ENCODE data around the gene TFPT. TPM values are rescaled to one million over a fixed set of nuclear protein-coding genes. Genes with fewer than 3 reads are reported as not detected.
"Not testable (repeated sequence)": the region's sequence is repeated elsewhere in the genome, so short reads cannot be mapped to it uniquely, and the experiment has no call there.

Gene TFPT
- total RNA-seq, 2 experiments from 2014 or later: 27.1 to 31.6 TPM

DNA sequence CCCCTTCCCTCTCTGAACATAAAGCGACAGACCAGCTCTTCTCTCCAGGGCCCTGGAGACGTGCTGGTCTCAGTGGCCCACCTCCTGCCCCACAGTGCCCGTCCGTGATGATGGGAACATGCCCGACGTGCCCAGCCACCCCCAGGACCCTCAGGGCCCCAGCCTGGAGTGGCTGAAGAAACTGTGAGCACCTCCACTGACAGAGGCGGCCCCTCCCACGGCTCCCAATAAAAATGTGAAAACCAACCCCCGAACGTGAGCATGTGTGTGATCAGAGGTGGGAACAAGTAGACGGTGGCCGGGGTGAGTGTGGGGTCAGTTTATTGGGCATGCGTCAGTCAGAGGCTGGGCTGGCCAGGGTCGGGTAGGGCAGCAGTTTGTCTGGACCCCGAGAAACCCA, 8.7 kb downstream of the TFPT start:
- intact Hi-C loops (cut with micrococcal nuclease): no loop called here
- no peaks in the 10 kb centered on the region for H3K9me3 Mint-ChIP-seq
- no peaks in the 10 kb centered on the region for H3K27me3 Mint-ChIP-seq
- POLR2A ChIA-PET: no interaction called here
- H3K36me3 Mint-ChIP-seq: peaks cover 38% of the 10 kb centered on the region
- CTCF ChIA-PET: no interaction called here
- H3K4me3 Mint-ChIP-seq: no peak overlapping the region
- DNase-seq: peak; percentile 3
- H3K4me1 Mint-ChIP-seq (ENCODE audit: low read depth): peaks cover 13% of the 10 kb centered on the region
- no peak overlapping the region for H3K27ac Mint-ChIP-seq

GRCh38 chr19:54105796-54106195, 9.7 kb downstream of the TFPT start:
- CTCF ChIA-PET: no interaction called here
- peaks cover 13% of the 10 kb centered on the region for H3K4me1 Mint-ChIP-seq (ENCODE audit: low read depth)
- peak; percentile 3 for DNase-seq
- H3K27ac Mint-ChIP-seq: no peak overlapping the region
- intact Hi-C loops (cut with micrococcal nuclease): no loop called here
- no peaks in the 10 kb centered on the region for H3K9me3 Mint-ChIP-seq
- peaks cover 36% of the 10 kb centered on the region for H3K36me3 Mint-ChIP-seq
- no peak overlapping the region for H3K4me3 Mint-ChIP-seq
- no peaks in the 10 kb centered on the region for H3K27me3 Mint-ChIP-seq
- POLR2A ChIA-PET: interaction anchor here (1.1 kb wide), 1 partner anchor 9 kb away, joined by 4 read pairs; no protein-coding TSS in a partner anchor

GRCh38 chr19:54104998-54105715, 10.3 kb downstream of the TFPT start:
- CTCF ChIA-PET: interaction anchor here (1.0 kb wide), 1 partner anchor 8 kb away, joined by 3 read pairs; no protein-coding TSS in a partner anchor
- Mint-ChIP-seq H3K4me1 (ENCODE audit: low read depth) (peaks cover 13% of the 10 kb centered on the region), H3K27me3 (no peaks in the 10 kb centered on the region), H3K4me3 (no peak overlapping the region), H3K27ac (no peak overlapping the region), H3K9me3 (no peaks in the 10 kb centered on the region), H3K36me3 (peaks cover 32% of the 10 kb centered on the region)
- intact Hi-C loops (cut with micrococcal nuclease): no loop called here
- DNase-seq: no peak
- POLR2A ChIA-PET: interaction anchor here (1.1 kb wide), 1 partner anchor 9 kb away, joined by 4 read pairs; no protein-coding TSS in a partner anchor

DNA sequence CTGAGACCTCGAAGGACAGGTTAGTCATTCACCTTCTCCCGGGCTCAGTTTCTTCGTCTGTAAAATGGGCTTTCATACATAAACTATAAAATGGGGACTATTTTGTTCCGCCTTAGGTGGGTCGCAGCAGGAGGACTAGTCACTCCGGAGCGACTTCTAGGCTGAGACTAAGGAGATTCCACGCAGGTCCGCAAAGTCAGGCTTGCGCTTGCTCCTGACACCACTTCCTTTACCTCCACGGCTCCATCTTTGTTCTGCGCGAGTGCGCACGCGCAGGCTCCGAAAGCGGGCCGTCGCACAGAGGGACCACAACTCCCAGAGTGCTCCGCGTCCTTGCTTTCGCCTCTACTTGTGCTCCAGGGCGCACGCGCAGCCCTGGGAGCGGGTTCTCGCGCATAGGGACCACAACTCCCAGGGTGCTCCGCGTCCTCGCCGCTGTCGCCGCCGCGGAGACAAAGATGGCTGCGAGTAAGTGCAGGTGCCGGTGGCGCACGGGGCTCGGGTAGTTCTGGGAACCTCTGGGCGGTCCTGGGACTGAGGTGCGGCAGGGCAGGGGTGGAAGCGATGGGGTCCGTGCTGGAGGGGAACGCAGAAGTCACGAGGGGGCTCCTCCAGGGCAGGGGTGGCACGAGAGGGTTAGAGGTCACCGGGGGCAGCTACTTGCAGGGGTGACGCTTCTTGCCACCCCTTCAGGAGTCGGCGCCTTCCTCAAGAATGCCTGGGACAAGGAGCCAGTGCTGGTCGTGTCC, 12.9 kb downstream of the TFPT start, which contains the start of gene NDUFA3:
TSS of gene NDUFA3 (plus strand) at position 435 of the 749 bp plus-strand sequence. CDS start at position 459, 24 bp downstream.
- peaks cover 21% of the 10 kb centered on the region for H3K36me3 Mint-ChIP-seq
- peak; percentile 99 for DNase-seq
- intact Hi-C loops (cut with micrococcal nuclease): loop anchor here (1.0 to 2.0 kb wide), 5 partner anchors 13 to 236 kb away; partner anchors contain the start of genes CNOT3, LENG1, MYADM and PRPF31
- peak within 1 kb of the TSS; percentile 89 for H3K27ac Mint-ChIP-seq
- POLR2A ChIA-PET: interaction anchor here (2.7 kb wide), 1 partner anchor 12 kb away, joined by 19 read pairs; the partner anchor contains the start of genes PRPF31 and TFPT
- no peaks in the 10 kb centered on the region for H3K9me3 Mint-ChIP-seq
- H3K4me1 Mint-ChIP-seq (ENCODE audit: low read depth): peaks cover 13% of the 10 kb centered on the region
- CTCF ChIA-PET: interaction anchor here (0.6 to 1.2 kb wide), 2 partner anchors 11 to 1529 kb away, joined by 3 read pairs; no protein-coding TSS in a partner anchor
- H3K27me3 Mint-ChIP-seq: no peaks in the 10 kb centered on the region
- H3K4me3 Mint-ChIP-seq: peak within 1 kb of the TSS; percentile 99

DNA sequence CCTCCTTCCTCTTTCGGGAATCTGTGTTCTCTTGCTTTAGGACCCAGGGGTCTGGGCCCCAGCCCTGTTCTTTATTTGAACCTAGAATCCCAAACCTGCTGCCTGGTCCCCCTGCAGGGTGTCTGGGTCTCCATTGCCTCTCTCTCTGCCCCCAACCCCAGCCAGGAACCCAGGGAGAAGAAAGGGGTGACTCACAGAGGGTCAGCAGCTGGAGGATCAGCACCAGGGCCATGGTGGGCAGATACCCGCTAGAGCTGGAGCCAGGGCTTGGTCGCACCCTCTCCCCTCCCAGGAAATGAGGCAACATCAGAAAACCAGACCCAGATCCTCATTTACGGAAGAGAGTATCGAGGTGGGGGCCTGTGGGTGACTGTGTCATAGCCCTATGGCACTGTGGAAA, 14.9 kb downstream of the TFPT start, which contains the start of gene OSCAR:
TSS of gene OSCAR (minus strand) at position 243 of the 400 bp plus-strand sequence. CDS start at position 232, 11 bp downstream.
- H3K9me3 Mint-ChIP-seq: no peaks in the 10 kb centered on the region
- ChIA-PET CTCF (interaction anchor here (0.6 kb wide), 1 partner anchor 14 kb away, joined by 3 read pairs; no protein-coding TSS in a partner anchor), POLR2A (no interaction called here)
- H3K4me1 Mint-ChIP-seq (ENCODE audit: low read depth): peaks cover 15% of the 10 kb centered on the region
- peaks cover 6% of the 10 kb centered on the region for H3K36me3 Mint-ChIP-seq
- no peak for DNase-seq
- no peak within 1 kb of the TSS for H3K27ac Mint-ChIP-seq
- intact Hi-C loops (cut with micrococcal nuclease): no loop called here
- peaks cover 2% of the 10 kb centered on the region for H3K27me3 Mint-ChIP-seq
- no peak within 1 kb of the TSS for H3K4me3 Mint-ChIP-seq

DNA sequence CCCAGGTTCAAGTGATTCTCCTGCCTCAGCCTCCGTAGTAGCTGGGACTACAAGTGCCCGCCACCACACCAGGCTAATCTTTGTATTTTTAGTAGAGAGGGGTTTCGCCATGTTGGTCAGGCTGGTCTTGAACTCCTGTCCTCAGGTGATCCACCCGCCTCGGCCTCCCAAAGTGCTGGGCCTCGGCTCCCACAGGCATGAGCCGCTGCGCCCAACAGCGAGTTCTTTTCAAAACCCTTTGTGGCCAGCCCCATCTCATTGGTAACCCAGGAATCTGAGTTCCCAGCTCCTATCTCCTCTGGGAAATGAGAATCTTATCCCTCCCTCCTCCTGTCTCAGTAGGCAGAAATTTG, 15.6 kb downstream of the TFPT start:
- CTCF ChIA-PET; POLR2A ChIA-PET; H3K27ac Mint-ChIP-seq; H3K4me3 Mint-ChIP-seq; intact Hi-C loops (cut with micrococcal nuclease); DNase-seq; H3K9me3 Mint-ChIP-seq; H3K36me3 Mint-ChIP-seq; H3K27me3 Mint-ChIP-seq: not testable (repeated sequence)
- H3K4me1 Mint-ChIP-seq (ENCODE audit: low read depth): peaks cover 15% of the 10 kb centered on the region

- Mint-ChIP-seq H3K4me1 (ENCODE audit: low read depth) (peaks cover 15% of the 10 kb centered on the region), H3K27me3 (peaks cover 5% of the 10 kb centered on the region), H3K4me3 (no peak overlapping the region), H3K36me3 (peaks cover 3% of the 10 kb centered on the region), H3K27ac (no peak overlapping the region), H3K9me3 (no peaks in the 10 kb centered on the region)
- no peak for DNase-seq
- intact Hi-C loops (cut with micrococcal nuclease): no loop called here
- ChIA-PET CTCF (interaction anchor here (1.3 kb wide), 1 partner anchor 306 kb away, joined by 3 read pairs; no protein-coding TSS in a partner anchor), POLR2A (no interaction called here)
Measured at GRCh38 chr19:54099190-54099902, 16.1 kb downstream of the TFPT start.

DNA sequence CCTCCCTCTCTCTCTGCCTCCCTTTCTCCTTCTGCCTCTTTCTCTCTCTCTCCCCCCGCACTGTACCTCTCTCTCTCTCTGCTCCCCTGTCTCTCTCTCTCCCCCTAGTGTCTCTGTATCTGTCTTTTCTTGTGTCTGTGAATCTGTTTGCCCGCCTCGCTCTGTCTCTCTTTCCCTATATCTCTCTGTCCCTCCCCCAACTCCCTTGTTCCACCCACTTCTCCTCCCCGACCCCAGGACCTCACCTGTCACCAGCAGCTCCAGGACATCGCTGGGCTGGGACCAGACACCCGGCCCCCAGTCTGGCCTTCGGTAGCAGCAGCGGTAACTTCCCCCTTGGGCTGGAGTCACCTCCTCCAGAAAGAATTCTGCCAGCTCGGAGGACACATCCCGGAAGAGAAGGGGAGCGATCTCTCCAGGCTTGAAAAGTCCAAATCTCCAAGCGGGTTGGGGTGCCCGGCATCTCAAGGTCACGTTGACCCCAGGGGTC, 18.8 kb downstream of the TFPT start:
- POLR2A ChIA-PET: interaction anchor here (1.3 kb wide), 1 partner anchor 12 kb away, joined by 3 read pairs; no protein-coding TSS in a partner anchor
- intact Hi-C loops (cut with micrococcal nuclease): no loop called here
- peaks cover 11% of the 10 kb centered on the region for H3K27me3 Mint-ChIP-seq
- peaks cover 5% of the 10 kb centered on the region for H3K4me1 Mint-ChIP-seq (ENCODE audit: low read depth)
- no peaks in the 10 kb centered on the region for H3K36me3 Mint-ChIP-seq
- CTCF ChIA-PET: interaction anchor here (0.7 to 1.2 kb wide), 3 partner anchors 8 to 355 kb away, joined by 3 read pairs; no protein-coding TSS in a partner anchor
- H3K27ac Mint-ChIP-seq: no peak overlapping the region
- H3K4me3 Mint-ChIP-seq: peak overlapping the region; percentile 9
- H3K9me3 Mint-ChIP-seq: no peaks in the 10 kb centered on the region
- no peak for DNase-seq

- H3K36me3 Mint-ChIP-seq; H3K4me1 Mint-ChIP-seq (ENCODE audit: low read depth); intact Hi-C loops (cut with micrococcal nuclease); H3K27ac Mint-ChIP-seq; H3K9me3 Mint-ChIP-seq: not testable (repeated sequence)
- H3K4me3 Mint-ChIP-seq: peak overlapping the region; percentile 67
- ChIA-PET CTCF (interaction anchor here (0.9 to 1.2 kb wide), 4 partner anchors 9 to 72 kb away, joined by 3 read pairs; partner anchors contain the start of gene CNOT3), POLR2A (interaction anchor here (1.1 to 1.3 kb wide), 2 partner anchors 12 to 20 kb away, joined by 3 read pairs; no protein-coding TSS in a partner anchor)
- peak; percentile 65 for DNase-seq
- H3K27me3 Mint-ChIP-seq: peaks cover 14% of the 10 kb centered on the region
Measured at GRCh38 chr19:54095859-54096616, 19.4 kb downstream of the TFPT start.

DNA sequence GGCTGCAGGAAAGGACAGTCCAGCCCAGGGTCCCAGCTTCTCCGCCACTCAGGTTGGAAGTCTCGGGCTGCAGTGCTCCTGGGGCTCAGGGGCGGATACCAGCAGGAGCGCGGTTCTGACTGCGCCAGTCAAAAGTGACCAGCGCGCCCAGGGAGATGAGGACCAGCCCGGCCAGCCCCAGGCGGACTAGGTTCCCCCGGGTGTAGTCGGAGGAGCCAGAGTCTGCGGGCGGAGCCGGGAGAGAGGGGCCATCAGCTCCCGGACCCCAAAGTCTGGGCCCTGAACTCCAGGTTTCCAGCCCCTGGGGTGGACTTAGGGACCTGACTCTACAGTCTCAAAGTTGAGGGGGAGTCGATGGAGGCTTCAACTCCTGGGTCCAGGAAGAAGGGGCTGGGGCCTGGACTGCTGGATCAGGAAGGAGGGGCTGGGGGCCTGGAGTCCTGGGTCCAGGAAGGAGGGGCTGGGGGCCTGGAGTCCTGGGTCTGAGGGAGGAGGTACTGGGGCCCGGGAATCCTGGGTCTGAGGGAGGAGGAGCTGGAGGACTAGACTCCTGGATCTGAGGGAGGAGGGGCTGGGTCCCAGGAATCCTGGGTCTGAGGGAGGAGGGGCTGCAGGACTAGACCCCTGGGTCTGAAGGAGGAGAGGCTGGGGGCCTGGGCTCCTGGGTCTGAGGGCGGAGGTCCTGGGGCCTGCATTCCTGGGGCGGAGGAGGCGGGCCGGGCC, 20.2 kb downstream of the TFPT start:
- POLR2A ChIA-PET: interaction anchor here (1.1 kb wide), 1 partner anchor 21 kb away, joined by 3 read pairs; no protein-coding TSS in a partner anchor
- DNase-seq: no peak
- Mint-ChIP-seq H3K27me3 (peaks cover 14% of the 10 kb centered on the region), H3K4me3 (no peak overlapping the region), H3K27ac (no peak overlapping the region), H3K9me3 (no peaks in the 10 kb centered on the region), H3K36me3 (no peaks in the 10 kb centered on the region), H3K4me1 (ENCODE audit: low read depth) (peaks cover 5% of the 10 kb centered on the region)
- intact Hi-C loops (cut with micrococcal nuclease): no loop called here
- CTCF ChIA-PET: interaction anchor here (0.7 to 1.2 kb wide), 5 partner anchors 19 to 254 kb away, joined by 3 to 4 read pairs (median 3); partner anchors contain the start of gene CNOT3
